Measurements from ENCODE around the gene GAMT.

- TF ChIP-seq CTCF (IDR thresholded peaks at IDR 0.05) (no peak), POLR2A (IDR thresholded peaks at IDR 0.05) (no peak)
These were observed 19.2 kb upstream of the GAMT start for GRCh38 chr19:1420590-1420989.
